ENCODE results near the gene TSPY8.
"Not testable (repeated sequence)": the region's sequence is repeated elsewhere in the genome, so short reads cannot be mapped to it uniquely, and the experiment has no call there.

TSPY8 gene

GRCh38 chrY:9357497-9357896, at the start of gene TSPY8:
Gene TSPY8 (plus strand): TSS chrY:9357797. CDS start chrY:9357843, 46 bp downstream.
- DNase-seq = not testable (repeated sequence)

- DNase-seq = no peak
Measured at GRCh38 chrY:9320996-9321395, 36.6 kb upstream of the TSPY8 start.

GRCh38 chrY:9337164-9337563, 20.4 kb upstream of the TSPY8 start, which contains the start of gene TSPY4:
Gene TSPY4 (plus strand): TSS chrY:9337464. CDS start chrY:9337510, 46 bp downstream.
- DNase-seq = not testable (repeated sequence)

GRCh38 chrY:9396527-9396926, 38.9 kb downstream of the TSPY8 start:
- not testable (repeated sequence) for DNase-seq

- DNase-seq = not testable (repeated sequence)
Measured at GRCh38 chrY:9398121-9398520, 40.5 kb downstream of the TSPY8 start, which contains the start of gene TSPY3. Gene TSPY3 (plus strand): TSS chrY:9398421. CDS start chrY:9398467, 46 bp downstream.

Measured in NCI-H2029 treated with DMSO at 0.1 percent for 48 hours (cell line).